Body of pancreas (tissue), 4 donors: ENCODE measurements around the gene UGT1A3. TPM values are rescaled to one million over a fixed set of nuclear protein-coding genes. Genes with fewer than 3 reads are reported as not detected.

Source experiments
- ATAC-seq: fragments of 150-250 bp; one replicate; pipeline ENCODE4 v1.9.1; 2016
- DNase-seq, 4 donors: peaks; one replicate each; pipeline ENCODE4 v3.0.0-alpha.2; 2019
- H3K27ac ChIP-seq, 4 donors: fragments of 200-600 bp; sonication (generic); 1 replicate in 3 of 4; 2 replicates in 1 of 4; pipeline versions ENCODE4 v1.5.1 to v1.6.1; 2016 to 2019; ENCODE audit warnings: mild to moderate bottlenecking in 1 of 4, mixed read lengths in 1 of 4, moderate library complexity in 1 of 4
- H3K27me3 ChIP-seq, 2 donors: fragments of 200-600 bp; sonication (generic); one replicate each; pipeline ENCODE4 v1.6.0; 2016; ENCODE audit warnings: mild to moderate bottlenecking in 1 of 2
- H3K36me3 ChIP-seq, 2 donors: fragments of 200-600 bp; sonication (generic); replicated peaks in 1 of 2; 2 replicates each; pipeline ENCODE4 v1.5.1; 2016; ENCODE audit warnings: low read depth in 2 of 2; ENCODE audit not compliant: insufficient read depth in 1 of 2
- H3K4me1 ChIP-seq: fragments of 200-600 bp; sonication (generic); one replicate; pipeline ENCODE4 v1.6.0; 2016
- H3K4me3 ChIP-seq, 2 donors: fragments of 200-600 bp; sonication (generic); 1 replicate in 1 of 2; 2 replicates in 1 of 2; pipeline ENCODE4 v1.5.1; 2016 to 2019
- H3K9me3 ChIP-seq, 3 donors: fragments of 200-600 bp; sonication (generic); 1 replicate in 2 of 3; 2 replicates in 1 of 3; pipeline ENCODE4 v1.5.1; 2016
- POLR2A ChIP-seq, 3 donors: fragments of 450-650 bp; IDR thresholded peaks; one replicate each; pipeline ENCODE4 v1.6.1; 2016; ENCODE audit warnings: antibody characterized with exemption in 3 of 3, mild to moderate bottlenecking in 2 of 3
- WGBS, 2 donors: methylation state at CpG; one replicate each; pipeline ENCODE4 v1.1.5; 2017; 5-methylcytosine and 5-hydroxymethylcytosine counted together
- intact Hi-C: fragments of 100-400 bp; cut with DNase I; formaldehyde crosslinking; loops from one replicate; pipeline ENCODE4 v1.15.1; 2023
- total RNA-seq, 2 donors: library from RNA; depleted of rRNA; stranded (reverse); fragments of >200 nt; gene quantifications; one replicate each; pipeline ENCODE4 v1.1.0, GENCODE V29; 2016
- TF ChIP-seq, protein P1 (sequence below), 7 experiments: fragments of 450-650 bp in 4 of 7; fragments of 200-600 bp in 3 of 7; sonication (generic) in 3 of 7; IDR thresholded peaks; one replicate each; pipeline ENCODE4 v1.5.1; 2016 to 2019; ENCODE audit warnings: antibody characterized with exemption in 7 of 7

Gene UGT1A3
- total RNA-seq: not detected

DNA sequence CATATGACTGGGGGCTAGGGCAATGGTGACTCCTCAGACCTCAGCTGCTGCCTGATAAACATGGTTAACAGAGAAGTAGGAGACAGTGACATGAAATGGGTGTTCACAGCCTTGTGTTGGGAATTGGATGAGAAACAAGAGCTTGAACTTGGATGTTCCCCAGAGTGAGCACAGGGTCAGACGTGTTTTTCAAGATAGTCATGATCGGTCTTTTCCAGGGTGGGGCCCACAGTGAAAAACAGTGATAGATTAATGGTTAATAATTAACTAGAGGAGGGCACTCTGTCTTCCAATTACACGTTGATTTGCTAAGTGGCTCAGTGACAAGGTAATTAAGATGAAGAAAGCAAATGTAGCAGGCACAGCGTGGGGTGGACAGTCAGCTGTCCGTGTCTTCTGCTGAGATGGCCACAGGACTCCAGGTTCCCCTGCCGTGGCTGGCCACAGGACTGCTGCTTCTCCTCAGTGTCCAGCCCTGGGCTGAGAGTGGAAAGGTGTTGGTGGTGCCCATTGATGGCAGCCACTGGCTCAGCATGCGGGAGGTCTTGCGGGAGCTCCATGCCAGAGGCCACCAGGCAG is at the start of gene UGT1A3:
TSS of gene UGT1A3 (plus strand) at position 320 of the 579 bp plus-strand sequence. CDS start at position 405, 85 bp downstream.
- H3K4me3 ChIP-seq: no peak within 1 kb of the TSS
- WGBS, 2 donors: 57 to 63% methylated on average over 8 of the region's 8 CpGs
- no peaks in the 10 kb centered on the region for H3K36me3 ChIP-seq
- no peak within 1 kb of the TSS for H3K27ac ChIP-seq
- no peak for ATAC-seq
- no peak for DNase-seq
- no peaks in the 10 kb centered on the region for H3K9me3 ChIP-seq
- TF ChIP-seq, protein P1, sequence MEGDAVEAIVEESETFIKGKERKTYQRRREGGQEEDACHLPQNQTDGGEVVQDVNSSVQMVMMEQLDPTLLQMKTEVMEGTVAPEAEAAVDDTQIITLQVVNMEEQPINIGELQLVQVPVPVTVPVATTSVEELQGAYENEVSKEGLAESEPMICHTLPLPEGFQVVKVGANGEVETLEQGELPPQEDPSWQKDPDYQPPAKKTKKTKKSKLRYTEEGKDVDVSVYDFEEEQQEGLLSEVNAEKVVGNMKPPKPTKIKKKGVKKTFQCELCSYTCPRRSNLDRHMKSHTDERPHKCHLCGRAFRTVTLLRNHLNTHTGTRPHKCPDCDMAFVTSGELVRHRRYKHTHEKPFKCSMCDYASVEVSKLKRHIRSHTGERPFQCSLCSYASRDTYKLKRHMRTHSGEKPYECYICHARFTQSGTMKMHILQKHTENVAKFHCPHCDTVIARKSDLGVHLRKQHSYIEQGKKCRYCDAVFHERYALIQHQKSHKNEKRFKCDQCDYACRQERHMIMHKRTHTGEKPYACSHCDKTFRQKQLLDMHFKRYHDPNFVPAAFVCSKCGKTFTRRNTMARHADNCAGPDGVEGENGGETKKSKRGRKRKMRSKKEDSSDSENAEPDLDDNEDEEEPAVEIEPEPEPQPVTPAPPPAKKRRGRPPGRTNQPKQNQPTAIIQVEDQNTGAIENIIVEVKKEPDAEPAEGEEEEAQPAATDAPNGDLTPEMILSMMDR (IDR thresholded peaks at IDR 0.05): no peak
- no peak for TF ChIP-seq POLR2A (IDR thresholded peaks at IDR 0.05)
- intact Hi-C loops: no loop called here
- H3K4me1 ChIP-seq: no peaks in the 10 kb centered on the region
- H3K27me3 ChIP-seq: no peaks in the 10 kb centered on the region

DNA sequence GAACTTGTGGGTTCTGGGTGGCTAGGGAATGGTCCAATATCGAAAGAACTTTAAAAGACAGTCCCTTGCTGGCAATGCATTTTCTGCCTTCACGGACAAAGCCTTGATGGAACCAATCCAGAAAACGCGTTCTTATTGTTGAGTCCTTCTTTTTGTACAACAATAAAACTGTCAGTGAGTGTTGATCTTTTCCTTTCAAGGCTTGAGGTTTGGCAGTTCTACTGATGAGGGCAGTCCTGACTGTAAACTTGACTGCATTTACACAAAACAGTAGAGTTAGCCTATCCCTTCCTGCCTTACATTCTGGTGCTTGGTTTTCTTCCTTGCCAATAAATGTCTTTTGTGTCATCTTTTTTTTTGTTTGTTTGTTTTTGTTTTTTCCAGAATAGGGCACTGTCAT is 49.6 kb upstream of the UGT1A3 start:
- Histone ChIP-seq H3K9me3 (no peaks in the 10 kb centered on the region), H3K36me3 (no peaks in the 10 kb centered on the region), H3K27me3 (no peaks in the 10 kb centered on the region), H3K4me1 (no peaks in the 10 kb centered on the region), H3K27ac (no peak overlapping the region), H3K4me3 (no peak overlapping the region)
- TF ChIP-seq POLR2A (IDR thresholded peaks at IDR 0.05): no peak
- TF ChIP-seq, protein P1 (IDR thresholded peaks at IDR 0.05): no peak
- DNase-seq: no peak
- intact Hi-C loops: no loop called here
- no peak for ATAC-seq
- 64 to 72% methylated on average over 4 of the region's 4 CpGs for WGBS, 2 donors

DNA sequence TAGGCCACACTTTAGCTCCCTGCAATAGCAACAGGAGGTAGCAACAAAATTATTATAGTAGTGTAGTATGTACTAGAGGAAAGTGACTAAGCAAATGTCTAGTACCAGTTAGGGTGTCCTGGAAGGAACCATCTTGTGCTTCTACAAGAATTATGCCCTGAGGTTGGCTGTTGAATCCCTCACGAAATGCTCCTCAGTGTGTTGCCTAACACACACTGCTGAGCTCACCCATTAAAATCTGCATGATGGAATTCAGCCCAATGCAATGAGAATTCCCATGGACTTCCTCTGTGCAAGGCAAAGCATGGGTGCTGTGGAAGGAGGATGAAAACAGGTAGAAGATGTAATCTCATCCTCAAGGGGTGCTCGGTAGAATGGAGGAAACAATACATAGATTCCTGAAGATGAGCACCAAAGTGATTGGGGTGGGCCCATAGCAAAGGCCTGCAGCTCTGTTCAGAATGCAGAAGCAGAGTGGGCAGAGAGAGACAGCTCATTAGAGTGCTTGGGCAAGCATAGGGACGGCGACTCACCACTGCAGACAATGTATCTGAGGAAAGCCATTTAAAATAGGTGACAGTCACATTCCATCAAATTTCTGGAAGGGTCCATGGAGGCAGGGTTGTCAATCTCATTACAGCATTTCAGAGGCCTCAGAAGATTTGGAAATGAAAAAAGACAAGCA is 48.3 kb upstream of the UGT1A3 start:
- WGBS, 2 donors: 75 to 81% methylated on average over 4 of the region's 4 CpGs
- intact Hi-C loops: no loop called here
- DNase-seq: no peak
- no peaks in the 10 kb centered on the region for H3K36me3 ChIP-seq
- H3K4me1 ChIP-seq: no peaks in the 10 kb centered on the region
- ATAC-seq: no peak
- H3K4me3 ChIP-seq: no peak overlapping the region
- no peak for TF ChIP-seq POLR2A (IDR thresholded peaks at IDR 0.05)
- TF ChIP-seq, protein P1 (IDR thresholded peaks at IDR 0.05): no peak
- no peaks in the 10 kb centered on the region for H3K9me3 ChIP-seq
- H3K27me3 ChIP-seq: no peaks in the 10 kb centered on the region
- no peak overlapping the region for H3K27ac ChIP-seq

DNA sequence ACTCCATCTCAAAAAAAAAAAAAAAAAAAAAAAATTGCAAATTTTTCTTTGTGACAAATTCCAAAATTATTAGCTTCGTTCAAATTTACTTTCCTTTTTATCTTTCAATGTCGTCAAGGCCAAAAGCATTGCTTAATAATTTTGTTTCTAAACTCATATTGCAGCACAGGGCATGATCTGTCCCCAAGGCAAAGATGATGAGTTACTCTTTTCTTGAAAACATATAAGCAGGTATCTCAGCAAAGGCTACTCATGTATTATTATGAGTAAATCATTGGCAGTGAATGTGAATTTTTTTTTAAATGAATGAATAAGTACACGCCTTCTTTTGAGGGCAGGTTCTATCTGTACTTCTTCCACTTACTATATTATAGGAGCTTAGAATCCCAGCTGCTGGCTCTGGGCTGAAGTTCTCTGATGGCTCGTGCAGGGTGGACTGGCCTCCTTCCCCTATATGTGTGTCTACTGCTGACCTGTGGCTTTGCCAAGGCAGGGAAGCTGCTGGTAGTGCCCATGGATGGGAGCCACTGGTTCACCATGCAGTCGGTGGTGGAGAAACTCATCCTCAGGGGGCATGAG is 47.2 kb upstream of the UGT1A3 start, which contains the start of gene UGT1A7:
TSS of gene UGT1A7 (plus strand) at position 381 of the 579 bp plus-strand sequence. CDS start at position 418, 37 bp downstream.
- Histone ChIP-seq H3K27me3 (no peaks in the 10 kb centered on the region), H3K9me3 (no peaks in the 10 kb centered on the region), H3K4me1 (no peaks in the 10 kb centered on the region), H3K36me3 (no peaks in the 10 kb centered on the region), H3K27ac (no peak within 1 kb of the TSS), H3K4me3 (no peak within 1 kb of the TSS)
- ATAC-seq (no peak), DNase-seq (no peak)
- TF ChIP-seq, protein P1 (IDR thresholded peaks at IDR 0.05): no peak
- no peak for TF ChIP-seq POLR2A (IDR thresholded peaks at IDR 0.05)
- 54 to 60% methylated on average over 5 of the region's 5 CpGs for WGBS, 2 donors
- intact Hi-C loops: no loop called here
